HEK293 (cell line): ENCODE measurements around the gene CFP.

Experiments
- CTCF ChIA-PET: fragments of 350-600 bp; formaldehyde crosslinking; extraction: SDS; loops from one replicate; lab custom pipeline; 2021; ENCODE audit warnings: antibody characterized with exemption; lab: Yijun Ruan, JAX
- POLR2A ChIA-PET: fragments of 300-600 bp; formaldehyde crosslinking; extraction: SDS; loops from one replicate; lab custom pipeline; 2020; ENCODE audit warnings: antibody characterized with exemption, inconsistent platforms; lab: Yijun Ruan, JAX
- H3K27ac ChIP-seq: fragments of 200-500 bp; sonication (Bioruptor generic); 2 replicates; pipeline ENCODE4 v1.5.1; 2014; ENCODE audit warnings: low read depth, low read length, control low read depth, inconsistent platforms; ENCODE audit errors: extremely low read depth
- H3K36me3 ChIP-seq, 2 experiments: fragments of 200-500 bp in 1 of 2; sonication (Bioruptor generic) in 1 of 2; 1 replicate in 1 of 2; 2 replicates in 1 of 2; pipeline ENCODE4 v1.5.1; 2014 to 2017; ENCODE audit warnings: inconsistent platforms in 2 of 2, low read length in 2 of 2; ENCODE audit not compliant: control insufficient read depth in 2 of 2, insufficient read depth in 1 of 2
- H3K4me1 ChIP-seq: fragments of 200-500 bp; sonication (Bioruptor generic); 2 replicates; pipeline ENCODE4 v1.5.1; 2014; ENCODE audit warnings: mild to moderate bottlenecking, low read length, inconsistent platforms; ENCODE audit not compliant: control insufficient read depth, insufficient read depth
- H3K4me3 ChIP-seq: 2 replicates; pipeline ENCODE4 v1.5.1; 2011; ENCODE audit warnings: low read depth, mild to moderate bottlenecking, control low read depth, low read length, moderate library complexity
- H3K9me3 ChIP-seq: fragments of 200-500 bp; sonication (Bioruptor generic); 2 replicates; pipeline ENCODE4 v1.5.1; 2014; ENCODE audit warnings: low read depth, low read length, inconsistent platforms; ENCODE audit not compliant: control insufficient read depth, insufficient read depth
- KLF7 ChIP-seq: fragments of 450-650 bp; formaldehyde crosslinking; IDR thresholded peaks from 2 replicates; pipeline ENCODE4 v1.5.1; 2016; ENCODE audit warnings: missing biosample characterization, missing genetic modification characterization, borderline replicate concordance
- PATZ1 ChIP-seq: fragments of 450-650 bp; formaldehyde crosslinking; IDR thresholded peaks from 2 replicates; pipeline ENCODE4 v1.5.1; 2016; ENCODE audit warnings: missing biosample characterization, missing genetic modification characterization
- PRDM2 ChIP-seq: fragments of 450-650 bp; formaldehyde crosslinking; IDR thresholded peaks from 2 replicates; pipeline ENCODE4 v1.5.1; 2016; ENCODE audit warnings: missing biosample characterization, missing genetic modification characterization, borderline replicate concordance
- SETDB1 ChIP-seq: IDR thresholded peaks from one replicate; pipeline ENCODE4 v1.6.1; 2017; ENCODE audit warnings: mild to moderate bottlenecking, low read length, moderate library complexity, mixed read lengths; ENCODE audit not compliant: insufficient read length
- YY1 ChIP-seq: fragments of 450-650 bp; formaldehyde crosslinking; IDR thresholded peaks from 2 replicates; pipeline ENCODE4 v1.5.1; 2018; ENCODE audit warnings: missing biosample characterization, missing genetic modification characterization
- ZFHX2 ChIP-seq: fragments of 450-650 bp; formaldehyde crosslinking; conservative IDR thresholded peaks from 2 replicates; pipeline ENCODE4 v1.5.1; 2016; ENCODE audit warnings: missing biosample characterization, missing genetic modification characterization
- ZNF133 ChIP-seq: fragments of 450-650 bp; formaldehyde crosslinking; IDR thresholded peaks from 2 replicates; pipeline ENCODE4 v1.5.1; 2016; ENCODE audit warnings: missing biosample characterization, missing genetic modification characterization
- ZNF366 ChIP-seq: fragments of 450-650 bp; formaldehyde crosslinking; conservative IDR thresholded peaks from 2 replicates; pipeline ENCODE4 v1.5.1; 2016; ENCODE audit warnings: missing biosample characterization, missing genetic modification characterization
- ZNF623 ChIP-seq: fragments of 450-650 bp; formaldehyde crosslinking; IDR thresholded peaks from 2 replicates; pipeline ENCODE4 v1.5.1; 2016; ENCODE audit warnings: missing biosample characterization, missing genetic modification characterization
- TF ChIP-seq, protein P1 (sequence below): fragments of 450-650 bp; formaldehyde crosslinking; conservative IDR thresholded peaks from 2 replicates; pipeline ENCODE4 v1.5.1; 2016; ENCODE audit warnings: low read depth, missing biosample characterization, missing genetic modification characterization
- TF ChIP-seq, protein P2 (sequence below): fragments of 450-650 bp; formaldehyde crosslinking; IDR thresholded peaks from 2 replicates; pipeline ENCODE4 v1.5.1; 2016; ENCODE audit warnings: missing biosample characterization, missing genetic modification characterization

CFP gene

GRCh38 chrX:47584714-47585113, 45.0 kb downstream of the CFP start (continued):
- TF ChIP-seq PRDM2 (tag by site-specific recombination), result no peak

DNA sequence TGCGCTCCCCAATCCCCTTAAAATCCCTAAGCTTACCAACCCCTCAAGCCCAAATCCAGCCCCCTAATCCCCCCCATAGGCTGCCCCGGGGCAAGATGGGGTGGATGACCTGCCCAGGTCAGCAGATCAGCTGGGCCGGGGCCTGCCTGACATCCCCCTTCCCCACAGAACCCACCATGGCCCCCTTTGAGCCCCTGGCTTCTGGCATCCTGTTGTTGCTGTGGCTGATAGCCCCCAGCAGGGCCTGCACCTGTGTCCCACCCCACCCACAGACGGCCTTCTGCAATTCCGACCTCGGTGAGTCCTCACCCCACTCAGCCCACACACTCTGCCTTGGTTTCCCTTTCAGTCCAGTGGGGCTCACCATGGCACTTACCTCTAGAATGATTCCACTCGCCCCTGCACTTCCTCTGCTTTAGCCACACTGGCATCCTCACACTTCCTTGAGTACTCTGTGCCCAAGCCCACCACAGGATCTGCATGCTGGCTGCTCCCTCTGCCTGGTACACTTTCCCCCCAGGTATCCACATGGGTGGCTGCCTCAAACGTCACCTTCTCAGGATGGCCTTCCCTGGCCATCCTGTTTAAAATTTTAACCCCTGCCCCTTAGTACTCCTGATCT, 46.4 kb downstream of the CFP start:
- H3K27ac ChIP-seq, result no peak overlapping the region
- peaks cover 0 to 33% of the 10 kb centered on the region in 2 experiments; a peak in 1 of 3 replicates for H3K36me3 ChIP-seq
- H3K4me3 ChIP-seq, result no peak overlapping the region
- H3K9me3 ChIP-seq, result no peaks in the 10 kb centered on the region
- CTCF ChIA-PET, result no interaction called here
- TF ChIP-seq, protein P1, sequence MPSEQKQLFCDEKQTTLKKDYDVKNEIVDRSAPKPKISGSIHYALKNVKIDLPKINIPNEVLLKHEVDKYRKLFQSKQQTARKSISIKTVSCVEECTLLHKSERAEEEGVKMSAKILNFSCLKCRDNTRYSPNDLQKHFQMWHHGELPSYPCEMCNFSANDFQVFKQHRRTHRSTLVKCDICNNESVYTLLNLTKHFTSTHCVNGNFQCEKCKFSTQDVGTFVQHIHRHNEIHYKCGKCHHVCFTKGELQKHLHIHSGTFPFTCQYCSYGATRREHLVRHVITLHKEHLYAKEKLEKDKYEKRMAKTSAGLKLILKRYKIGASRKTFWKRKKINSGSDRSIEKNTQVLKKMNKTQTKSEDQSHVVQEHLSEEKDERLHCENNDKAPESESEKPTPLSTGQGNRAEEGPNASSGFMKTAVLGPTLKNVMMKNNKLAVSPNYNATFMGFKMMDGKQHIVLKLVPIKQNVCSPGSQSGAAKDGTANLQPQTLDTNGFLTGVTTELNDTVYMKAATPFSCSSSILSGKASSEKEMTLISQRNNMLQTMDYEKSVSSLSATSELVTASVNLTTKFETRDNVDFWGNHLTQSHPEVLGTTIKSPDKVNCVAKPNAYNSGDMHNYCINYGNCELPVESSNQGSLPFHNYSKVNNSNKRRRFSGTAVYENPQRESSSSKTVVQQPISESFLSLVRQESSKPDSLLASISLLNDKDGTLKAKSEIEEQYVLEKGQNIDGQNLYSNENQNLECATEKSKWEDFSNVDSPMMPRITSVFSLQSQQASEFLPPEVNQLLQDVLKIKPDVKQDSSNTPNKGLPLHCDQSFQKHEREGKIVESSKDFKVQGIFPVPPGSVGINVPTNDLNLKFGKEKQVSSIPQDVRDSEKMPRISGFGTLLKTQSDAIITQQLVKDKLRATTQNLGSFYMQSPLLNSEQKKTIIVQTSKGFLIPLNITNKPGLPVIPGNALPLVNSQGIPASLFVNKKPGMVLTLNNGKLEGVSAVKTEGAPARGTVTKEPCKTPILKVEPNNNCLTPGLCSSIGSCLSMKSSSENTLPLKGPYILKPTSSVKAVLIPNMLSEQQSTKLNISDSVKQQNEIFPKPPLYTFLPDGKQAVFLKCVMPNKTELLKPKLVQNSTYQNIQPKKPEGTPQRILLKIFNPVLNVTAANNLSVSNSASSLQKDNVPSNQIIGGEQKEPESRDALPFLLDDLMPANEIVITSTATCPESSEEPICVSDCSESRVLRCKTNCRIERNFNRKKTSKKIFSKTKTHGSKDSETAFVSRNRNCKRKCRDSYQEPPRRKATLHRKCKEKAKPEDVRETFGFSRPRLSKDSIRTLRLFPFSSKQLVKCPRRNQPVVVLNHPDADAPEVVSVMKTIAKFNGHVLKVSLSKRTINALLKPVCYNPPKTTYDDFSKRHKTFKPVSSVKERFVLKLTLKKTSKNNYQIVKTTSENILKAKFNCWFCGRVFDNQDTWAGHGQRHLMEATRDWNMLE (tag by site-specific recombination), result no peak
- TF ChIP-seq ZNF366 (tag by site-specific recombination), result no peak
- TF ChIP-seq YY1 (tag by site-specific recombination), result no peak
- TF ChIP-seq, protein P2, sequence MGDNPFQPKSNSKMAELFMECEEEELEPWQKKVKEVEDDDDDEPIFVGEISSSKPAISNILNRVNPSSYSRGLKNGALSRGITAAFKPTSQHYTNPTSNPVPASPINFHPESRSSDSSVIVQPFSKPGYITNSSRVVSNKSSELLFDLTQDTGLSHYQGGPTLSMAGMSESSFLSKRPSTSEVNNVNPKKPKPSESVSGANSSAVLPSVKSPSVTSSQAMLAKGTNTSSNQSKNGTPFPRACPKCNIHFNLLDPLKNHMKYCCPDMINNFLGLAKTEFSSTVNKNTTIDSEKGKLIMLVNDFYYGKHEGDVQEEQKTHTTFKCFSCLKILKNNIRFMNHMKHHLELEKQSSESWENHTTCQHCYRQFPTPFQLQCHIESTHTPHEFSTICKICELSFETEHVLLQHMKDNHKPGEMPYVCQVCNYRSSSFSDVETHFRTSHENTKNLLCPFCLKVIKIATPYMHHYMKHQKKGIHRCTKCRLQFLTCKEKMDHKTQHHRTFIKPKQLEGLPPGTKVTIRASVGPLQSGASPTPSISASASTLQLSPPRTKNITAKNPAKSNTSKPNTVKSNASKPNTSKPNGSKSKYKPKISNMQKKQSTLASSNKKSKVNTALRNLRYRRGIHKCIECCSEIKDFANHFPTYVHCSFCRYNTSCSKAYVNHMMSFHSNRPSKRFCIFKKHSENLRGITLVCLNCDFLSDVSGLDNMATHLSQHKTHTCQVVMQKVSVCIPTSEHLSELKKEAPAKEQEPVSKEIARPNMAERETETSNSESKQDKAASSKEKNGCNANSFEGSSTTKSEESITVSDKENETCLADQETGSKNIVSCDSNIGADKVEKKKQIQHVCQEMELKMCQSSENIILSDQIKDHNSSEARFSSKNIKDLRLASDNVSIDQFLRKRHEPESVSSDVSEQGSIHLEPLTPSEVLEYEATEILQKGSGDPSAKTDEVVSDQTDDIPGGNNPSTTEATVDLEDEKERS (tag by site-specific recombination), result no peak
- TF ChIP-seq ZNF133, result no peak
- no peak for TF ChIP-seq ZNF623 (tag by site-specific recombination)
- no peak for TF ChIP-seq SETDB1
- no peak for TF ChIP-seq KLF7 (tag by site-specific recombination)
- TF ChIP-seq PATZ1 (tag by site-specific recombination), result 0 out of 2 replicates have a peak, but pooled peaks have one; percentile 26
- TF ChIP-seq ZFHX2 (tag by site-specific recombination), result peak; percentile 24
- POLR2A ChIA-PET, result no interaction called here
- H3K4me1 ChIP-seq, result no peaks in the 10 kb centered on the region; the same call in 1 of the 2 replicates
